HG03064 (cell line): ENCODE measurements around the gene C10orf90.
"Not testable (repeated sequence)": the region's sequence is repeated elsewhere in the genome, so short reads cannot be mapped to it uniquely, and the experiment has no call there.

Source experiments
- ATAC-seq: cut with Tn5 transposase; IDR thresholded peaks from one replicate; pipeline ENCODE4 v1.9.1; 2021; ENCODE audit warnings: low read depth; ENCODE audit not compliant: unreplicated experiment

Gene C10orf90

GRCh38 chr10:126558881-126559280, 111.6 kb downstream of the C10orf90 start:
- ATAC-seq, result no peak

- ATAC-seq, result no peak
Measured at GRCh38 chr10:126551202-126551601, 119.3 kb downstream of the C10orf90 start.

- not testable (repeated sequence) for ATAC-seq
Measured at GRCh38 chr10:126550586-126550985, 119.9 kb downstream of the C10orf90 start.

GRCh38 chr10:126549344-126549743, 121.1 kb downstream of the C10orf90 start:
- ATAC-seq, result no peak

- ATAC-seq, result no peak
Measured at GRCh38 chr10:126544565-126544964, 125.9 kb downstream of the C10orf90 start.

- no peak for ATAC-seq
Measured at GRCh38 chr10:126538439-126539135, 131.9 kb downstream of the C10orf90 start.

GRCh38 chr10:126536656-126537055, 133.8 kb downstream of the C10orf90 start:
- ATAC-seq, result no peak

GRCh38 chr10:126536148-126536547, 134.3 kb downstream of the C10orf90 start:
- ATAC-seq, result no peak

- ATAC-seq, result no peak
Measured at GRCh38 chr10:126533644-126534043, 136.8 kb downstream of the C10orf90 start.

- ATAC-seq, result no peak
Measured at GRCh38 chr10:126528315-126528835, 142.1 kb downstream of the C10orf90 start.

GRCh38 chr10:126527645-126528314, 142.7 kb downstream of the C10orf90 start:
- no peak for ATAC-seq

- ATAC-seq, result no peak
Measured at GRCh38 chr10:126525326-126525725, 145.2 kb downstream of the C10orf90 start.

- ATAC-seq, result no peak
Measured at GRCh38 chr10:126524526-126524925, 146.0 kb downstream of the C10orf90 start.

GRCh38 chr10:126523071-126523470, 147.4 kb downstream of the C10orf90 start:
- no peak for ATAC-seq

- no peak for ATAC-seq
Measured at GRCh38 chr10:126521399-126521798, 149.1 kb downstream of the C10orf90 start.

- ATAC-seq, result no peak
Measured at GRCh38 chr10:126520751-126521317, 149.7 kb downstream of the C10orf90 start.

- no peak for ATAC-seq
Measured at GRCh38 chr10:126519992-126520391, 150.5 kb downstream of the C10orf90 start.

- ATAC-seq, result no peak
Measured at GRCh38 chr10:126519185-126519584, 151.3 kb downstream of the C10orf90 start.

- no peak for ATAC-seq
Measured at GRCh38 chr10:126518218-126519080, 152.0 kb downstream of the C10orf90 start.

GRCh38 chr10:126516515-126516914, 154.0 kb downstream of the C10orf90 start:
- ATAC-seq, result no peak
